Fibroblast of mammary gland (primary cell): ENCODE data around the gene ATP1B1.

Experiments
- DNase-seq: peaks from one replicate; pipeline ENCODE4 v3.0.0-alpha.2; 2010; ENCODE audit warnings: low read depth
- H3K4me3 ChIP-seq: 2 replicates; pipeline ENCODE4 v1.5.1; 2011; ENCODE audit warnings: low read depth, mild to moderate bottlenecking, low read length, moderate library complexity; ENCODE audit not compliant: control insufficient read depth
- CTCF ChIP-seq: conservative IDR thresholded peaks from 2 replicates; pipeline ENCODE4 v1.5.1; 2011; ENCODE audit warnings: low read depth, low read length, inconsistent platforms; ENCODE audit not compliant: control insufficient read depth, insufficient read depth

The ATP1B1 gene

DNA sequence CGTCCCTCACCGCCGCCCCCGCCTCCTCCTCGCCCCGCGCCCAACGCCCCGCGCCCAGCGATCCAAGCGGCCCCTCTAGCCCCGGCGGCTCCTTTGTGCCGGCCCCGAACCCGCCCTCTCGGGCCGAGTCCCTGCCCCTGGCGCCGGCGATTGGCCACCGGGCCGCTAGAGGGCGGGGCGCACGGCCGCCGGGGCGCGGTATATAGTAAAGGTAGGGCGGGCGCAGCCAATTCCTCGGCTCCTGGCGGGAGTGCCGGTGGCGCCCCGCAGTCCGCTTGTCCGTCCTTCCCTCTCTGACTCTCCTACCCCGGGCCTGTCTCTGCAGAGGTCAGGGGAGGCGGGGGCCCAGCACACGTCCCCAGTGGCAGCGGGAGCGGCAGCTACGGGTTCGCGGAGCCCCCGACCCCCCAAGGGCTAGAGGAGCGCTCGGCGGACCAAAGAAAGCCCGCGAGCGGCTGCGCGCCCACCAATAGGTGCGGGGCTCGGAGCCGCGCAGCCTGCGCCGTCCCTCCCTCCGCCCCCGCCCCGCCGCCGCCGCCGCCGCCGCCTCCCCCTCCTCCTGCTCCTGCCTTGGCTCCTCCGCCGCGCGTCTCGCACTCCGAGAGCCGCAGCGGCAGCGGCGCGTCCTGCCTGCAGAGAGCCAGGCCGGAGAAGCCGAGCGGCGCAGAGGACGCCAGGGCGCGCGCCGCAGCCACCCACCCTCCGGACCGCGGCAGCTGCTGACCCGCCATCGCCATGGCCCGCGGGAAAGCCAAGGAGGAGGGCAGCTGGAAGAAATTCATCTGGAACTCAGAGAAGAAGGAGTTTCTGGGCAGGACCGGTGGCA lies at the start of gene ATP1B1:
ATP1B1 (plus strand) TSS at position 596 of the 826 bp plus-strand sequence; CDS start at position 736, 140 bp downstream.
- DNase-seq = peak; percentile 65
- TF ChIP-seq CTCF = no peak
- peak within 1 kb of the TSS; percentile 63 for H3K4me3 ChIP-seq

DNA sequence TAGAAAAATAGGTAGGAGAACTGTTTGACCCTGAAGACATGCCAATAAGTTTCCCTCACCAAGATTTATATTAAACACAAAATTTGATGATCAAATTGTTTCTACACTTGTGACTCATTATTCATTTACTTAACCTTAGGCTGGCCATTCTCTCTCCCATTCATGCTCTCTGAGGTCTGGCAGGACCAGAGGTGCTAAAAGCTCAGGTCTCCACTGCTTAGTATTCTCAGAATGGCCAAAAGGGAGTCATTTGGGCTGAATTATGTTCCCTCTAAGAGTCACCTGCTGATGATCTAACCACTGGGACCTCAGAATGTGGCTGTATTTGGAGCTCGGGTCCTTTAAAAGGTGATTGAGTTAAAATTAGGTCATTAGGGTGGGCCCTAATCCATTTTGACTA lies 47.1 kb upstream of the ATP1B1 start:
- no peak overlapping the region for H3K4me3 ChIP-seq
- peak; percentile 12 for DNase-seq
- TF ChIP-seq CTCF = no peak

DNA sequence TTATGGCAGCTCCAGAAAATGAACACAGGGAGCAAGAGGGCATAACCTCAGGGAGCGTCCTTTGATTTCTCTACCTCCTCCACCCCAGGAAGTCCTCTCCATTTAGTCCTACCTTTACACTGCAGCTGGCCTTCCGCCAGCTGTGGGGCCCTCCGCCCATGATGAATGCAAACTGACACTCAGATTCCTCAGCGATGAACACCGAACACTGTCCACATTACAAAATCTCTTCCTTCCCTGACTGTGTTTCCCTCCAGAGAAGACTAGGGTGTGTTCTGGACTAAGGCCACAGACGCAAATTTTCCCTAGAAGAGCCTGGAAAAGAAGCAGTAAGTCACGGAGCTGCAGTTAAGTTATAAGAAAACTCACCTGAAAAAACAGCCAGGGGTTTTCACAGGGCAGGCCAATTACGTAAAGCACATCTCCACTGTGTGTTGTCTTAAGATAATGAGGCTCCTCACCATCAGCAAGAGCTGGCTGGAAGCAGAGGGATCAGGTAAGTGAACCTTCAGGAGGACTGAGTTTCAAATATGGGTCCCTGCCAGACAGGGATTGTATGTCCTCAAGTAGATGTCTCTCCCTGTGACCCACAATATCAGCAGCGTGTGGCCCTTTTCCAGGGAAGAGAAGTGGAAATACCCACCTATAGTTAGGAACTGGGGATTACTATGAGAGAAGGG lies 46.3 kb upstream of the ATP1B1 start:
- DNase-seq = peak; percentile 59
- no peak for TF ChIP-seq CTCF
- H3K4me3 ChIP-seq = no peak overlapping the region

- no peak overlapping the region for H3K4me3 ChIP-seq
Observed at GRCh38 chr1:169060919-169061639, 45.4 kb upstream of the ATP1B1 start.

GRCh38 chr1:169062152-169062551 lies 44.3 kb upstream of the ATP1B1 start:
- DNase-seq = no peak
- H3K4me3 ChIP-seq = no peak overlapping the region
- no peak for TF ChIP-seq CTCF

More at GRCh38 chr1:169060919-169061639, 45.4 kb upstream of the ATP1B1 start:
- DNase-seq = no peak
- TF ChIP-seq CTCF = no peak

DNA sequence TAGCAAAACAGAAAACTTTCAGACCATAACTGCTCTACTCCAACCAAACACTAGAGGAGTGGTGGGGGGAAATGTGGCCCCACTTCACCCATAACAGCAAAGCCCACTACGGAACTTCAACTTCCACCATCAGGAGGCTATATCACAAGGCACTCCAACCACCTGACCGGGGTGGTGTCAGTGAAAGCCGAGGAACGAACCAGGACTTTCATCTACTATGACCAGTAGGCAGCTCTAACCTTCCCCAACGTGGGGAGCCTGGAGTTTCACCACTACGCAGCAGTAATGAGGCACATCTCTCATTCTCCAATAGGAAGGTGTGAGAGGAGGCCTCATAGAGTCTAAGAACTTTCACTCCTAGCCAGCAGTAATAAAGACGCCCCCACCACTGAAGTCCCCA lies 42.4 kb upstream of the ATP1B1 start:
- H3K4me3 ChIP-seq = no peak overlapping the region
- no peak for DNase-seq
- no peak for TF ChIP-seq CTCF
